Lung (tissue), 12 donors: ENCODE measurements around the gene ADRB2. TPM values are rescaled to one million over a fixed set of nuclear protein-coding genes. Genes with fewer than 3 reads are reported as not detected.
"Not testable (repeated sequence)": the region's sequence is repeated elsewhere in the genome, so short reads cannot be mapped to it uniquely, and the experiment has no call there.

Source experiments
- ATAC-seq: fragments of 200-7000 bp; cut with Tn5 transposase; one replicate; pipeline ENCODE4 v1.9.1; 2020; ENCODE audit warnings: moderate number of reproducible peaks; ENCODE audit not compliant: insufficient read depth, low FRiP score
- DNase-seq, 3 donors: peaks; one replicate each; pipeline ENCODE4 v3.0.0-alpha.2; 2013 to 2017
- H3K27ac ChIP-seq, 2 donors: one replicate each; pipeline ENCODE4 v1.5.1; 2013; ENCODE audit warnings: mild to moderate bottlenecking in 2 of 2, moderate library complexity in 2 of 2, control low read depth in 1 of 2, inconsistent platforms in 1 of 2, low read depth in 1 of 2, low read length in 1 of 2
- H3K27me3 ChIP-seq, 3 donors: one replicate each; pipeline ENCODE4 v1.5.1; 2013; ENCODE audit warnings: low read length in 2 of 3; ENCODE audit not compliant: control insufficient read depth in 3 of 3, insufficient read depth in 3 of 3
- H3K36me3 ChIP-seq, 4 donors: one replicate each; pipeline ENCODE4 v1.5.1; 2013; ENCODE audit warnings: low read length in 4 of 4, mild to moderate bottlenecking in 1 of 4, moderate library complexity in 1 of 4; ENCODE audit not compliant: control insufficient read depth in 4 of 4, insufficient read depth in 4 of 4
- H3K4me1 ChIP-seq, 5 donors: one replicate each; pipeline ENCODE4 v1.5.1; 2013; ENCODE audit warnings: low read length in 5 of 5, mild to moderate bottlenecking in 2 of 5, moderate library complexity in 1 of 5; ENCODE audit not compliant: control insufficient read depth in 5 of 5, insufficient read depth in 5 of 5
- H3K4me3 ChIP-seq: one replicate; pipeline ENCODE4 v1.5.1; 2013; ENCODE audit warnings: mild to moderate bottlenecking, control low read depth, moderate library complexity
- H3K9ac ChIP-seq, 2 donors: one replicate each; pipeline ENCODE4 v1.5.1; 2013; ENCODE audit warnings: low read length in 2 of 2, control low read depth in 1 of 2; ENCODE audit not compliant: insufficient read depth in 1 of 2
- H3K9me3 ChIP-seq, 4 donors: one replicate each; pipeline ENCODE4 v1.5.1; 2013; ENCODE audit warnings: low read length in 3 of 4, mild to moderate bottlenecking in 1 of 4, moderate library complexity in 1 of 4; ENCODE audit not compliant: control insufficient read depth in 4 of 4, insufficient read depth in 3 of 4
- CTCF ChIP-seq: IDR thresholded peaks from 2 replicates; pipeline ENCODE4 v1.5.1; 2012; ENCODE audit warnings: mild to moderate bottlenecking; ENCODE audit errors: control extremely low read depth, extremely low read depth
- WGBS, 2 donors: extraction: QIAGEN DNeasy Blood & Tissue Kit; methylation state at CpG; one replicate each; pipeline ENCODE4 v1.1.7; 2013; 5-methylcytosine and 5-hydroxymethylcytosine counted together
- polyA plus RNA-seq, 2 donors: library from polyadenylated mRNA; stranded (reverse); fragments of 200-250 nt; gene quantifications; one replicate each; pipeline ENCODE4 v1.2.1, GENCODE V29; 2013
- total RNA-seq, 2 donors: library from RNA; depleted of rRNA in 1 of 2; stranded (reverse); fragments of >200 nt in 1 of 2; gene quantifications; one replicate each; pipeline ENCODE4 v1.2.1, GENCODE V29; 2014 to 2021
- donor health status: control.
- donor health status: control.
- donor health status: Bipolar disorder and iron deficiency.
- donor health status: healthy.
- donor health status: DM: yes; HTN: yes; CAD: no.

Gene ADRB2
- total and polyA plus RNA-seq, 4 donors: 3.5 to 18.4 (median 9.5) TPM

- Histone ChIP-seq H3K4me1 (peaks cover 0 to 14% (median 3%) of the 10 kb centered on the region in 5 donors), H3K27ac (no peak overlapping the region), H3K4me3 (no peak overlapping the region), H3K9ac (no peak overlapping the region), H3K27me3 (no peaks in the 10 kb centered on the region), H3K9me3 (no peaks in the 10 kb centered on the region), H3K36me3 (no peaks in the 10 kb centered on the region)
- ATAC-seq: no peak
- no peak for TF ChIP-seq CTCF
- WGBS, 2 donors: 94 to 96% methylated on average over 5 of the region's 5 CpGs
- no peak for DNase-seq
Observed at GRCh38 chr5:148873120-148873519, 46.7 kb downstream of the ADRB2 start.

GRCh38 chr5:148873690-148874485 is 47.5 kb downstream of the ADRB2 start:
- H3K36me3 ChIP-seq: no peaks in the 10 kb centered on the region
- H3K9ac ChIP-seq: no peak overlapping the region
- peaks cover 0 to 14% (median 2%) of the 10 kb centered on the region in 5 donors for H3K4me1 ChIP-seq
- TF ChIP-seq CTCF: no peak
- no peaks in the 10 kb centered on the region for H3K9me3 ChIP-seq
- WGBS, 2 donors: 49 to 79% methylated on average over 3 of the region's 3 CpGs
- no peaks in the 10 kb centered on the region for H3K27me3 ChIP-seq
- DNase-seq: peak in 1 of 3 donors; percentile 31
- H3K27ac ChIP-seq: peak overlapping the region; percentile 68 to 73
- ATAC-seq: no peak
- no peak overlapping the region for H3K4me3 ChIP-seq

- DNase-seq (peak in 1 of 3 donors; percentile 13), ATAC-seq (no peak)
- Histone ChIP-seq H3K4me1 (peaks cover 0 to 14% (median 2%) of the 10 kb centered on the region in 5 donors), H3K27me3 (no peaks in the 10 kb centered on the region), H3K9ac (no peak overlapping the region), H3K4me3 (no peak overlapping the region), H3K27ac (no peak overlapping the region), H3K9me3 (no peaks in the 10 kb centered on the region), H3K36me3 (no peaks in the 10 kb centered on the region)
- 62 to 81% methylated on average over 4 of the region's 4 CpGs for WGBS, 2 donors
- no peak for TF ChIP-seq CTCF
Observed at GRCh38 chr5:148875205-148875875, 48.9 kb downstream of the ADRB2 start.

GRCh38 chr5:148877436-148877835 is 51.0 kb downstream of the ADRB2 start:
- not testable (repeated sequence) for H3K9ac ChIP-seq, DNase-seq, H3K4me3 ChIP-seq, H3K9me3 ChIP-seq, H3K27ac ChIP-seq, ATAC-seq, H3K36me3 ChIP-seq, H3K27me3 ChIP-seq
- 71 to 87% methylated on average over 5 of the region's 5 CpGs for WGBS, 2 donors
- H3K4me1 ChIP-seq: peaks cover 0 to 14% (median 2%) of the 10 kb centered on the region in 5 donors
